HG02759 (cell line): ENCODE measurements around the gene CSNK1D.

Experiments
- ATAC-seq: cut with Tn5 transposase; IDR thresholded peaks from one replicate; pipeline ENCODE4 v1.9.1; 2021; ENCODE audit warnings: mild to moderate bottlenecking, moderate library complexity; ENCODE audit not compliant: unreplicated experiment

The CSNK1D gene

DNA sequence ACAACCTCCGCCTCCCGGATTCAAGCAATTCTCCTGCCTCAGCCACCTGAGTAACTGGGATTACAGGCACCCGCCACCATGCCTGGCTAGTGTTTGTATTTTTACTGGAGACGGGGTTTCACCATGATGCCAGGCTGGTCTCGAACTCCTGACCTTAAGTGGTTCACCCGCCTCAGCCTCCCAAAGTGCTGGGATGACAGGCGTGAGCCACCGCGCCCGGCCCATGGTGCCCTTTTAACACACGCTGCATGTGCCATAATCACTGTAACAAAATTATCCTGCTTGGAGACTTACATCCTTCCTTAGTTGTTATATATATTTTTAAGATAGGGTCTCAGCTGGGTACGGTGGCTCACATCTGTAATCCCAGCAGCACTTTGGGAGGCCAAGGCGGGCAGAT, 38.5 kb upstream of the CSNK1D start:
- ATAC-seq = no peak

DNA sequence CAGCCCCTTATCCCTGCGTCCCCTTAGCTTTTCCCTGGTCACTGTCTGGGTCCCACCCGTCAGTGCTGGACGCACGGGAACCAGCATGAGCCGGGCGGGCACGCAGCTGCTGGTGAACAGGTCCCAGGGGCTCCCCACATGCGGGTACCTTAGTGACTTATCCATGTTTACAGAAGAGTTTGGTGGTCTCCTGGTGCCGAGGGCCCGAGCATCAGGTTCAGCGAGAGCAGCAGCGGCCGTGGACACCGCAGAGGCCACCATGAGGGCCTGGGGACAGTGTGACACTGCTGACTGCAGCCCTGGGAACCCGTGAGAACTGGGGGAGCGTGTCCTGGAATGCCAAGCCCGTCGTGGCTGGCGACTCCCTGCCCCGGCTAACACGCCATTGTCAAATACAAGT, 37.4 kb upstream of the CSNK1D start:
- ATAC-seq = no peak

DNA sequence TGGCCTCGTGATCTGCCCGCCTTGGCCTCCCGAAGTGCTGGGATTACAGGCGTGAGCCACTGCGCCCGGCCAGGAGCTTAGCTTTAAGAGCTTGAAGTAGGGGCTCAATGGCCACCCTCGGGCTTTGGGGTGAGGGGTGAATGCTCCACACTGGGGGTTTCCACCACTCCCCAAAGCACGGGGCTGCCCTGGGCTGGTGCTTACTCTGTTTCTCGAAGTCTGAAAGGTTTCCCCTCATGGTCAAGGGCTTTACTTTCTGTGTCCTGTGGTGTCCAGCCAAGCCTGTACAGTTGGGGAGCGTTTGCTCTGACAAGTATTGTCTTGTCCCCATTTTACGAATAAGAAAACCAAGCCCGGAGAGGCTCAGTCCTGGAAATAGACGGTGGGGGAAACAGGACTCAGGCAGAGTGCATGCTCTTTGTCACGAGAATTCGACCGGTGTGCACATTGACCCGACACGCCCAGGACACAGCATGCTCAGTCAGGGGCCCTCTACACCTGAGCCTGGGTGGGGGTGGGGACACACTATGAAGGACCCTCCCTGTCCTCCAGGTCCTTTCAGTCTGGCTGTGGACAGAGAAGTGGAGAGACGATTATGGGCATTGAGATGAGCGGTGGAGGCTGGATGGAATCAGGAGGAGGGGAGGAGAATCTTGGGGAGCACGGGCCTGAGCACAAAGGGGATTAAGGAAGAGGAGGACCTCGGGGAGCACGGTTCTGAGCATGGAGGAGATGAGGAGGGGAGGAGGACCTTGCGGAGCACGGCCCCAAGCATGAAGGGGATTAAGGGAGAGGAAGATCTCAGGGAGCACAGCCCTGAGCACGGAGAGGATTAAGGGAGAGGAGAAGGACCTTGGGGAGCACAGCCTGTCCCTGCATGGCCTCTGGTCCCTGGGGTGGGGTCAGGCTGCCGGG, 36.4 kb upstream of the CSNK1D start:
- ATAC-seq = no peak

DNA sequence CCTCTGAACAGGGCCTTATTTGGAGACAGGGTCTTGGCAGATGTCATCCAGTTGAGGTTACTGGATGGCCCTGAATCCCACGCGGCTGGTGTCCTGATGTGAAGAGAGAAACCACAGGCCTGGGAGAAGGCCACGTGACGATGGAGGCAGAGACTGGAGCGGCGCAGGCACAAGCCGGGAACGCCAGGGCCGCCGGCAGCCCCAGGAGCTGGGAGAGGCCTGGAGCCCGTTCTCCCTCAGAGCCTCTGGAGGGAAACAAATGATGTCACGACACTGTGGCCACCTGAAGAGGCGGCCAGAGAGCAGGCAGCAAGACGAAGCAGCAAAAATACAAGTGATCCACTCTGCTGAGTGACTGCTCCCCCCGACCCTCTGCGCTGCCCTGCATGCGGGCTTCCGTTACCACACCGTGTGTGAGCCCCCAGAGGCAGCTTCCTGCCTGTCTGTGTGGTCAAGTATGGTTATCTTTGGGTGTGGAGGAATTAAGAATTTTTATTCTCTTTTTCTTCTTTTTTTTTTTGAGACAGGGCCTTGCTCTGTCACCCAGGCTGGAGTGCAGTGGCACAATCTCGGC, 32.3 kb upstream of the CSNK1D start:
- ATAC-seq = no peak

DNA sequence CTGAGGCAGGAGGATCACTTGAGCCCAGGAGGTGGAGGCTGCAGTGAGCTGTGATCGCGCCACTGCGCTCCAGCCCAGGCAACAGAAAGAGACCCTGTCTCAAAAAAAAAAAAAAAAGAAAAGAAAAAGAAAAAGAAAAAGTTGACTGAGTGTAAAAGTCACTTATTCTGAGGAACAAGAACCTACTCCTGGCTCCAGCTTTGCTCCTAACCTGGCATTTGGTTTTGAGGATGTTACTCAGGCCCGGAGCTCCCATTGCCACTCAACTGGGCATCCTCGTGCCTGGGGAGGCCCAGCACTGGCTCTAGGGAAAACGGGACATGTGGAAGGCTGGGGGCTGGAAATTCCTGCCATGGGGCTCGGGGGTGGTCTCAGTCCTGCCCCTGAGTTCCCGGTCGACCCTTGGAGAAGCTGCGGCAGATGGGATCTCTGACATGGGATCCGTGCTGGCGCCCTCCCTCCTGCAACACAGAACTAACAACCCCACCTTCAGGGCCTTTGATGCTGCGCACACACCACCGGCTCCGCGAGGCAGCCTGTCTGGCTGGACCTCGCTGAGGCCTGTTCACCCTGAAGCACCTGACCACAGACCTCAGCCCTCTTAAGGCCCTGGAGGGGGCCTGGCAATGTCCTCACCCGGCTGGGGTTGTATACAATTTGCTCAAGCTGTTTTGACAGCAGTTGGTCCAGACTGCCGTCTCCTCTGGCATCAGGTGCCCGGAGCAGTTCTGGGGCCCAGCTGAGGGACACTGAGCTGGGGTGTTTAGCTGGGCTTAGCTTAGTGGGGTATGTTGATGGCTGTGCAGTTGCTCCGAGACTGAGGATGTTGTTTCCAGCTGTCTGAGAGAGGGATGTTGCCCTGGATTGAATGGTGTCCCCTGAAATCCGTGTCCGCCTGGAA, 31.6 kb upstream of the CSNK1D start:
- no peak for ATAC-seq

DNA sequence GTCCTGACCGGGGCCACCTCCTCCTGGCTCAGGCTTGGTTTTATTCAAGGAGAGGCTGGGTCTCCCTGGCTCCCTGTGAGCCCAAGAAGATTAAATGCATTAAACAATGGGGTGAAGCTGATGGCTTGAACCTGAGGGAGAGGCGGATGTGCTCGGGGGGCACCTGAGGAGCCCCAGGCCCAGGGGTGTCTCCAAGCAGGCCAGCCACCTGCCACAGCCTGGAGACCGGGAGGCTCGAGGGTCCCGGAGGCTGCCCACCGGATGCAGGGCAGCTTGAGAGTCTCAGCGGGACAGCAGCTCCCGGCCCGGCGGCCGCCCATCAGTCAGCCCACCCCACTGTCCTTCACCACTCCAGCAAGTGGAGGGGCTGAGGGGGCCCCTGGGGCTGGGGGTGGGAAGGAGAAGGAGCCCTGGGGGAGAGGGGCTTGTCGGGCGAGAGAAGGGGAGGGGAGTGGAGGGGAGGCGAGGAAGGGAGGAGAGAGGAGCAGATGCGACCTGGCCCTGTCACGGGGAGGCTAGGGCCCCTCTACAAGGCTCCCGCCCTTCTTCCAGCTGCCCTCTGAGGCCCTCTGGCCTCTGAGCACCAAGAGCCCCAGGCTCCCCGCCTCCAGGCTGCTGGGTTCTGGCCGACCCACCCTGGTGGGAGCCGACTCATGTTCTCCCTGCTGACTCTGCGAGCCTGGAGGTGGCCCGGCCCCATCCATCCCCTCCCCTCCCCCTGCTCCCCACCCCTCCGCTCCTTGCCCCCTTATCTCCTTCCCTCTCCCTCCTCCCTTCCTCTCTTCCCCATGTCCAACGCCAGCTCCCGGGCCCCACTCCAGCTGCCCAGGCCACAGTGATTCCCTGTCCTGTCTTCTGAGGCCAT, 30.7 kb upstream of the CSNK1D start:
- no peak for ATAC-seq

DNA sequence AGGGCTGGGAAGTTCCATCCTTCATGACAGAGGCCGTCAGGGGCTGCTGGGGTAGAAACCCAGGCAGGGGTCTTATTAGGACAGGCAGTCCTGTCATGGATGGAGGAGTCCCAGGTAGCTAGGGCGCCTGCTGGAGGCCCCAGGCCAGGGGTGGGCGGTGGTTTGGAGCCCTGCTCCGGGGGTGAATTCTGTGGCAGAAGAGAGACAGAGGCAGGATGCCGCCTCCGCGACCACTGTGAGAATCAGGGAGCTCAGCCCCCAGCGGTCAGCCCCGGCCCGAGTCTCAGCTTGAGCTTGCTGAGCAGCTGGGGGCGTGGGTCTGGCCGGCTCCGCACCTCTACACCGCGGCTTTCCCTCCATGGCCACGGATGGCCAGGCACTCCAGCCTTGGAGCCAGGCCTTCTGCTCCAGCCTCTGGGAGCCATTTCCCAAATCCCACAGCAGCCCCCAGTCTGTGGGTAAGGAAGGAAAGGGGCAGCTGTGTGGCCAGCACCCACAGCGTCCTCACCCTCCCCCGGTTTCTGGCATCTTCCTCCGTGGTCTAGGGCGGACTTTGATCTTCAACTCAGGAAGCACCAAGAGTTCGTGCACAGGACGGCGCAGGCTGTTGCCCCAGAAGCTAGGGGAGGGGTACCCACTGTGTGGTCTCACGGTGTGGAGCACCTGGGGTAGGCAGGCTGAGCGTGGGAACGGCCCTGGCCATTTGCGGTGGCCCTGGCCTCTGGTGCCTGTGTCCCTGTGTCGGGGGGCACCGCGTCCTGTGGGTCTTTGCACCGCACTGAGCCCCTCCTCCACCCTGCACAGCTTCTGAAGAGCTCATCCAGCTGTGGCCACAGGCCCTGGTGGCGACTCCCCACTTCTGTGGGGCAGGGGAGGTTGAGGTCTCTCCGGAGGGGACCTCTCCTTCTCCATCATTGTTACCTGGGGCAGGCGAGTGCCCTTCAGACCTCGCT, 29.8 kb upstream of the CSNK1D start:
- ATAC-seq = no peak

DNA sequence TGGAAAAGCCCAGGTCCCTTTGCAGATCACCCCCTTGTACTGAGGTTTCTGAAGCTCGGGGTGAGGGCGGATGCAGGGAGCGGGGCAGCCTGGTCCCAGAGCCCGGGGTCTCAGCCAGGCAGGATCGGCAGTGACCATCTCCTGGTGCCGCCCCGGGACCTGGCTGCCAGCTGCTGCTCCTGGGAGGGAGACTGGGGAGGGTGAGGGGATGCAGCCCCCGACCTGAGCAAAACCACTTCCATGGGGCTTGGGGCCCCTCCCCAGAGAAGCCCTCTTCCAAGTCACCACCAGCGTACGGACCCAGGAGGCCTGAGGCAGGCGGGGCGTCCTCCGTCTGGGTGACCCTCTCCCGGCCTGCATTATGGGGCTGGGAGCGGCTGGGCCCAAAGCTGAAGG, 29.1 kb upstream of the CSNK1D start:
- no peak for ATAC-seq

DNA sequence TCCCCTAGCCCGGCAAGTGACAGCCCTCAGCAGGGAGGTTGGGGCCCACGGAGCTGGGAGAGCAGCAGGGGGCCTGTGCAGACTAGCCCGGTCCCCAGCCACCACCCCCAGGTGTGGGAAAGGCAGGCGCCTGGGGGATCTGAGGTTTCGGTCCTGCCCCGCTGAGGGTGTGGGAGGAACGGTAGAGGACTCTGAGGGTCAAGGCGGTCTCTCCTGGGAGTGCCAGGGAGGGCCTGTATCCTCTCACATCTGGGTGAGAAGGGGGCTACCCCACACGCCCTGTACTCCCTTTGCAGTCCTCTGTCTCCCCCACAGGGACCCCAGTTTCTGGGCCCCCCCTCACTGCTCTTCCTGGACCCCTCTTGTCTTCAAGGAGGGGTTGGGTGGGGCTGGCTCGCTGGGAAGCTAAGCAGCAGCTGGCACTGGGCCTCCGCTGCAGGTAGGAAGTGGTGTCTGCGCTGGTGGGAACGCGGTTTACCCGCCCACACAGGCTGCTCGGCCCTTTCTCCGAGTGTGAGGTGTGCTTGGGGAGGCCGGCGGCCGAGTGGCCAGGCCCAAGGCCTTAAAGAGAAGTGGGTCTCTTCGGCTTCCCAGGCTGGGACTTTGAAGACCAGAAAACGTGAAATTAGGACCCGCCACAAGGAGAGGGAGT, 28.5 kb upstream of the CSNK1D start:
- no peak for ATAC-seq

DNA sequence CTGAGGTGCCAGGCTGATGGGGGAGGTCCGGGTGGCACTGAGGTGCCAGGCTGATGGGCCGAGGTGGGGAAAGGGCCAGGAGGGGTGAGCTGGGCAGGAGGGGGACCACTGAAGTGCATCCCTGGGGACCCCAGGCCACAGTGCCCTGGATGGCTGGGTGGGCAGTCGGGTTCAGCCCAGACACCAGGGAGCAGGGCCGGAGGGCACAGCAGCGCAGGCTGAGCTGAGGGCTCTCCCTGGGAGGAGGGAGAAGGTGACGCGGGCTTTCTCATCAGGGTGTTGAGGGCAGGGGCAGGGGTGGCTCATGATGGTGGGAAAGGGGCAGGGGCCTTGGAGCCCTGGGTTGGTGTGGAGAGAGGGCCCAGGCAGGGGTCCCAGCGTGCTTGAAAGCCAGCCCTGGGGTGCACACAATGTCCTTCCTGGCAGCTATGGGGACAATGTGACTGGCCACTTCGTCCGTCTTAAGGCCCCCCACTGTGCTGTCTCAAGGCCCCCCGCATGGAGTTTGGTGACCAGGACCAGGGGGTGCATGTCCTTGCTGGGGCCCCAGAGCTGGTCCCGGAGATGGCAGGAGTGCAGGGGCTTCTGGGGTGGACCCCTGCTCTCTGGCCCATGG, 27.9 kb upstream of the CSNK1D start:
- ATAC-seq = no peak

DNA sequence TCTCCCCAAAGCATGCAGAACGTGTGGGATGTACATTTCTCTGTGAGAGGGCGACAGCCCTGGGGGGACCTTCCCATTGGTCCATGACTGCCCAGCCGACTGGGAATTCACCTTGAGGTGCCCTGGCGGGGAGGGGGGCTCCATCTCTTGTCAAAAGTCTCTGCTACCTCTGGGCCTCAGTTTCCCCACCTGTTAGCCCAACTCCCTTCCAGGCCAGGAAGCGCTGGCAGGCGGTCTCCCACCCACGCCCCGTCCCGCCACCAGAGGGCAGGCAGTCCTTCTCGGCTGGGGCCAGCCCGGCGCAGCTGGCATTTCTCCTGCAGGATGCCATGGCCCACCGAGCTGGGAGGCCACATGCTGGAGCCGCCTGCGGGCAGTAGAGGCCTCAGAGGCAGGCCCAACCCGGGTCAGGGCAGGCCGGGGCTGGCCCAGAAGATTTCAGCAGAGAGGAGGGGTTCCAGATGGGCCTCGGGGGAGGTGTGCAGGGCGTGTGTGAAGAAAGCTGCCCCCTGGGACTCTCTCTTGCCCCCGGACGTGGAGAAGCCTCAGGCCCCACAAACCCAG, 27.3 kb upstream of the CSNK1D start:
- no peak for ATAC-seq

DNA sequence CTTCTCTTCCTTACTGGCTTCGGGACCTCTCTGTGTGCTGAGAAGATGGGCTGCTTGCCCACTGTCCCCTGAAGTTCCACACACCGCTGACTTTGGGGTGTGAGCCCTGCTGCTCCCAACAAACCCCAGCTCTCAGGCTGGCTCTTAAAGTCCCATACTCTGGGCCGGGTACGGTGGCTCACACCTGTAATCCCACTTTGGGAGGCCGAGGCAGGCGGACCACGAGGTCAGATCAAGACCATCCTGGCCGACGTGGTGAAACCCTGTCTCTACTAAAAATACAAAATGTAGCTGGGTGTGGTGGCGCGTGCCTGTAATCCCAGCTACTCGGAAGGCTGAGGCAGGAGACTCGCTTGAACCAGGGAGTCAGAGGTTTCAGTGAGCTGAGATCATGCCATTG, 26.7 kb upstream of the CSNK1D start:
- no peak for ATAC-seq

DNA sequence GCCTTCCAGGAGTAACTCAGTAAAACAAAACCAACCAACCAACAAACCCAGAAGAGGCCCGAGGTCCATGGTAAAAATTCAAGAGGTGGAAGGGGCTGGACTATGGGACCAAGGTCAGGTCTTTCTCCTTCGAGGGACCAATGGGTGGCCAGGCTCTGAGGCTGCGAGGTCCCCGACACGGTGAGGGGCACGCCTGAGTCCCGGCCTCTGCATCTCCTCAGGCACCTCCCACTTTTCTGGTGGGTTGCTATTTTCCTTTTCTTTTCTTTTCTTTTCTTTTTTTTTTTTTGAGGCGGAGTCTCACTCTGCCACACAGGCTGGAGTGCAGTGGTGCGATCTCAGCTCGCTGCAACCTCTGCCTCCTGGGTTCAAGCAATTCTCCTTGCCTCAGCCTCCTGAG, 26.0 kb upstream of the CSNK1D start:
- no peak for ATAC-seq

DNA sequence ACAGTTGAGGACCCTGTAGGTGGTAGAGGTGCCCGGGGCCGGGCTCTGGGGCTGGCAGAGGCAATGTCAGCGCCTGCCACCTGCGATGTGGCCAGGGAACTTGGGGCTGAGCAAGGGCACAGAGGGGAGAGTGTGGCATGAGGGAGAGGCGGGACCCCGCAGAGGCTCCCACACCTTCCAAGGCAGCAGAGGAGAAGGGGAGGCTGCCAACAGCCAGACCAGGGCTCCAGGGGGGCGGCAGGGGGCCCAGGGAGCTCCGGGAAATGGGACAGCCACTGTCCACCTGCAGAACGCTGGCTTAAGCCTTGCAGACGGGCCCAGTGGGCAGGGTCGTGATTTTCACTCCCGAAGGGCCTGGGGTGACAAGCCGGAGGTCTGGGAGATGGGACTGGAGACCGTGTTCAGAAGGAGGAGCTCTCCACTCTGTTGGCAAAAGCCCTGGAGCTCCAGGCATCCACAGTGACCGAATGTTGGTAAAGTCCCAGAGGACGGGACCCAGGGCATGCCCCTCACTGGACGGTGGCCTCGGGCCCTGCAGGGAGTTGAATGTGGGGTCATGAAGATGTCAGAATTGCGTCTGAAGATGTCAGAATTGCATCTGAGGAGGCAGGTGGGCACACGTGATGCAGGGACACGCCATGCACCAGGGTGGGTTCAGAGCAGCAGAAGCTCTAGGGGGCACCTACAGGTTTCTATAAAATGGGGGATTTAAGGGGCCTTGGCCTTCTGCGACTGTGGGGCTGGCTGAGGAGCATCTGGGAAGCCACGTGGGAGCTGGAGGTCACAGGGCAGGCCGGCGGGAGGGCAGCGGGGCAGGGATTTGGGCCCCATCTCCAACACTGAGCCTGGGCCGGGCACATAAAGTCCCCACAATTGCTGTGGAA, 25.3 kb upstream of the CSNK1D start:
- ATAC-seq = no peak

DNA sequence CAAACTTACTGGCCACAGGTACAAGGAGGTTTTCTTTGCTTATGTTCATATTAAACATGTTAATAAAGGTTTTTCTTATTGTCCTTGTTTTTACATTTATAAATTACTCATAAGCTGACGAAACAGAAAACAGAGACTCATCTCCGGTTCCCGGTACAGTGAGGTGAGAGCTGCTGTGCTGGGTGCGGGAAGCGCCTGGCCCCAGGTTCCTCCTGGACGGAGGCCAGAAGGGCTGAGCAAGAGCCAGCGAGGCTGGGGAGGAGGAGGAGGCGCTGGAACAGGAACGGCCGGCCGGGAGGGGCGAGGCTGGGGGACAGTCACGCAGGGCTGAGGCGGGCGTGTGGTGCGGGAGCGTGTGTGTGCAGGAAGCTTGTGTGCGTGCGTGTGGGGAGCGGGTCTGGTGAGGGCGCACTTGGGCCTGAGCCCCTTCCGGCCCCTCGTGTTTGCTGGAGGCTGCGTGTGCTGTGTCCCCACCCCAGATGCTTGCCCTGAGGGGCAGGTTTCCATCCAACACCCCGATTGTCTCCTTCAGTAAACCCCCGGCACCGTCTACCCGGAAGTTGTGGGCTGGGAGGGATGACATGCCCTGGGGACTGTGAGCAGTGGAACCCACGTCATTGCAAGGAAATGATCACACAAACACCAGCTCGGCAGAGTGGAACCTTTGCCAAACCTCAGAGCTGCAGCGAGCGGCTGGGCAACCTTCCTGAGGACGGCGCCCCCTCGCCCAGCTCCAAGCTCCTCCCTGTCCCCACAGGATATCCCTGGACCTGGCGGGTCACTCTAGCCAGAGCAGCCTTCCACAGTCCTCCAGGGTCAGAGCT, 24.4 kb upstream of the CSNK1D start:
- peak; percentile 60 for ATAC-seq

DNA sequence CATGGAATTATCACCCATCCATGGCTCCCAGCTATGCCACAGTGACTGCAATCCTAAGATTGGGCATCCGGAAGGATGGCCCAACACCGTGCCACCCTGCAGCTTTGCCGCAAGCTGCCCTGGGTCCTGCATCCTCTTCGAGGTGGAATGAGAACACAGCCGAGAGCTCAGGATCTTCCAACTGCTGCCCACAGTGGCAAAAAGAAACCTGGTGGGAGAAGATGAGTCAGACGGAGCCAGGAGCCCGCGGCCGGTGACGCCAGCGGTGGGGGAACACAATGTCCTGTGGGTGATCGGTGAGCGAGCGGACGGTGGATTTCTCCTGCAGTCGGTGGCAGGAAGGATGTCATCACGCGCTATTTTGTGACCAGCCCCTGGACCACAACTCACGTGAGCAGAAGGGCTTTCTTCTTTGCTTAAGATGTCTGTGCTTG, 23.8 kb upstream of the CSNK1D start:
- ATAC-seq = no peak
